PC-9 (cell line): ENCODE data around the gene PPP1R1C.

Experiments used
- EZH2 ChIP-seq: fragments of 200-600 bp; sonication (generic); IDR thresholded peaks from 2 replicates; pipeline ENCODE4 v1.8.0; 2017; ENCODE audit warnings: antibody characterized with exemption, low read depth
- TF ChIP-seq, protein P1 (sequence below): fragments of 200-600 bp; sonication (generic); conservative IDR thresholded peaks from 2 replicates; pipeline ENCODE4 v1.6.1; 2017; ENCODE audit warnings: mixed run types, antibody characterized with exemption, mild to moderate bottlenecking, moderate library complexity

DNA sequence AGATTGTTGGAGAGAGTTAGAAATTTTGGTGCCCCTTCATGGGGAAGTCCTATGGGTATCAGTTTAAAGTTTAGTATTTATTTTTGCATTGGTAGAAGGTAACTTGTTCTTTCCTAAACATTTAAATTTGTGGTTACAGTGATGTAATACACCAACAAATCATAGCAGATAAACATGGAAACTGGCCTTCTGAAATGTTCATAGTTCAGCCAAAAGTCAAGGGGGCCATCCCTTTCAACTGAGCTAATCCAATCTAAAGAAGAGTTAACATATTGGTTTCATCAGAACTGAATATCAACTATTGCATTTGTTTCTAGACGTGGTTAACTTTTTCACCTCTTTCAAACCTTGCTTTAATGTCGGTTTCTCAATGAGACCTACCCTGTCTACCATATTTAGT, 46.3 kb downstream of the PPP1R1C start:
- TF ChIP-seq, protein P1, sequence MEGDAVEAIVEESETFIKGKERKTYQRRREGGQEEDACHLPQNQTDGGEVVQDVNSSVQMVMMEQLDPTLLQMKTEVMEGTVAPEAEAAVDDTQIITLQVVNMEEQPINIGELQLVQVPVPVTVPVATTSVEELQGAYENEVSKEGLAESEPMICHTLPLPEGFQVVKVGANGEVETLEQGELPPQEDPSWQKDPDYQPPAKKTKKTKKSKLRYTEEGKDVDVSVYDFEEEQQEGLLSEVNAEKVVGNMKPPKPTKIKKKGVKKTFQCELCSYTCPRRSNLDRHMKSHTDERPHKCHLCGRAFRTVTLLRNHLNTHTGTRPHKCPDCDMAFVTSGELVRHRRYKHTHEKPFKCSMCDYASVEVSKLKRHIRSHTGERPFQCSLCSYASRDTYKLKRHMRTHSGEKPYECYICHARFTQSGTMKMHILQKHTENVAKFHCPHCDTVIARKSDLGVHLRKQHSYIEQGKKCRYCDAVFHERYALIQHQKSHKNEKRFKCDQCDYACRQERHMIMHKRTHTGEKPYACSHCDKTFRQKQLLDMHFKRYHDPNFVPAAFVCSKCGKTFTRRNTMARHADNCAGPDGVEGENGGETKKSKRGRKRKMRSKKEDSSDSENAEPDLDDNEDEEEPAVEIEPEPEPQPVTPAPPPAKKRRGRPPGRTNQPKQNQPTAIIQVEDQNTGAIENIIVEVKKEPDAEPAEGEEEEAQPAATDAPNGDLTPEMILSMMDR = no peak
- no peak for TF ChIP-seq EZH2
